Parathyroid adenoma (tissue), 2 donors: Measurements from ENCODE around the gene CTDSPL.

Experiments used
- H2AFZ ChIP-seq: fragments of 300-600 bp; sonication (generic); one replicate; pipeline ENCODE4 v1.7.0; 2017; ENCODE audit warnings: antibody characterized with exemption, mild to moderate bottlenecking
- H3K27ac ChIP-seq: fragments of 300-600 bp; sonication (generic); one replicate; pipeline ENCODE4 v1.7.0; 2017
- H3K27me3 ChIP-seq: fragments of 300-600 bp; sonication (generic); one replicate; pipeline ENCODE4 v1.7.0; 2017; ENCODE audit warnings: low read length; ENCODE audit not compliant: control insufficient read depth, insufficient read depth
- H3K36me3 ChIP-seq: fragments of 300-600 bp; sonication (generic); one replicate; pipeline ENCODE4 v1.7.0; 2017; ENCODE audit warnings: low read length; ENCODE audit not compliant: control insufficient read depth, insufficient read depth
- H3K4me1 ChIP-seq: fragments of 300-600 bp; sonication (generic); one replicate; pipeline ENCODE4 v1.7.0; 2017; ENCODE audit warnings: control low read depth
- H3K4me2 ChIP-seq: fragments of 300-600 bp; sonication (generic); one replicate; pipeline ENCODE4 v1.7.0; 2017; ENCODE audit warnings: low read length
- H3K4me3 ChIP-seq: fragments of 300-600 bp; sonication (generic); one replicate; pipeline ENCODE4 v1.7.0; 2017; ENCODE audit warnings: low read depth, low read length
- H3K79me2 ChIP-seq: fragments of 300-600 bp; sonication (generic); one replicate; pipeline ENCODE4 v1.7.0; 2017; ENCODE audit warnings: control low read depth
- H3K9ac ChIP-seq: fragments of 300-600 bp; sonication (generic); one replicate; pipeline ENCODE4 v1.7.0; 2017; ENCODE audit warnings: mild to moderate bottlenecking
- H3K9me3 ChIP-seq: fragments of 300-600 bp; sonication (generic); one replicate; pipeline ENCODE4 v1.7.0; 2017; ENCODE audit warnings: low read length; ENCODE audit not compliant: control insufficient read depth
- TF ChIP-seq, protein P1 (sequence below): fragments of 300-600 bp; sonication (generic); IDR thresholded peaks from one replicate; pipeline ENCODE4 v1.7.0; 2017; ENCODE audit warnings: antibody characterized with exemption, mild to moderate bottlenecking
- donor health status: primary hyperparathyroidism.

Gene CTDSPL

GRCh38 chr3:37899101-37899707, 37.5 kb downstream of the CTDSPL start:
- Histone ChIP-seq H3K9me3 (no peaks in the 10 kb centered on the region), H3K4me1 (peaks cover 2% of the 10 kb centered on the region), H3K27me3 (no peaks in the 10 kb centered on the region), H2AFZ (no peak overlapping the region), H3K4me2 (no peak overlapping the region), H3K36me3 (no peaks in the 10 kb centered on the region), H3K9ac (no peak overlapping the region), H3K4me3 (no peak overlapping the region), H3K27ac (no peak overlapping the region), H3K79me2 (peaks cover 11% of the 10 kb centered on the region)
- TF ChIP-seq, protein P1, sequence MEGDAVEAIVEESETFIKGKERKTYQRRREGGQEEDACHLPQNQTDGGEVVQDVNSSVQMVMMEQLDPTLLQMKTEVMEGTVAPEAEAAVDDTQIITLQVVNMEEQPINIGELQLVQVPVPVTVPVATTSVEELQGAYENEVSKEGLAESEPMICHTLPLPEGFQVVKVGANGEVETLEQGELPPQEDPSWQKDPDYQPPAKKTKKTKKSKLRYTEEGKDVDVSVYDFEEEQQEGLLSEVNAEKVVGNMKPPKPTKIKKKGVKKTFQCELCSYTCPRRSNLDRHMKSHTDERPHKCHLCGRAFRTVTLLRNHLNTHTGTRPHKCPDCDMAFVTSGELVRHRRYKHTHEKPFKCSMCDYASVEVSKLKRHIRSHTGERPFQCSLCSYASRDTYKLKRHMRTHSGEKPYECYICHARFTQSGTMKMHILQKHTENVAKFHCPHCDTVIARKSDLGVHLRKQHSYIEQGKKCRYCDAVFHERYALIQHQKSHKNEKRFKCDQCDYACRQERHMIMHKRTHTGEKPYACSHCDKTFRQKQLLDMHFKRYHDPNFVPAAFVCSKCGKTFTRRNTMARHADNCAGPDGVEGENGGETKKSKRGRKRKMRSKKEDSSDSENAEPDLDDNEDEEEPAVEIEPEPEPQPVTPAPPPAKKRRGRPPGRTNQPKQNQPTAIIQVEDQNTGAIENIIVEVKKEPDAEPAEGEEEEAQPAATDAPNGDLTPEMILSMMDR: no peak

- Histone ChIP-seq H3K9me3 (no peaks in the 10 kb centered on the region), H3K36me3 (no peaks in the 10 kb centered on the region), H3K79me2 (peaks cover 15% of the 10 kb centered on the region), H3K4me3 (no peak overlapping the region), H3K9ac (no peak overlapping the region), H3K4me2 (no peak overlapping the region), H2AFZ (no peak overlapping the region), H3K27ac (no peak overlapping the region), H3K27me3 (no peaks in the 10 kb centered on the region), H3K4me1 (peaks cover 8% of the 10 kb centered on the region)
- TF ChIP-seq, protein P1: no peak
Measured at GRCh38 chr3:37899711-37900306, 38.1 kb downstream of the CTDSPL start.

- H3K4me2 ChIP-seq: no peak overlapping the region
- H3K4me3 ChIP-seq: no peak overlapping the region
- peaks cover 27% of the 10 kb centered on the region for H3K79me2 ChIP-seq
- H3K9ac ChIP-seq: no peak overlapping the region
- H3K27me3 ChIP-seq: no peaks in the 10 kb centered on the region
- H3K9me3 ChIP-seq: no peaks in the 10 kb centered on the region
- TF ChIP-seq, protein P1: no peak
- no peak overlapping the region for H3K27ac ChIP-seq
- no peaks in the 10 kb centered on the region for H3K36me3 ChIP-seq
- peaks cover 22% of the 10 kb centered on the region for H3K4me1 ChIP-seq
- no peak overlapping the region for H2AFZ ChIP-seq
Measured at GRCh38 chr3:37901721-37902120, 40.0 kb downstream of the CTDSPL start.

- no peaks in the 10 kb centered on the region for H3K36me3 ChIP-seq
- no peaks in the 10 kb centered on the region for H3K27me3 ChIP-seq
- TF ChIP-seq, protein P1: no peak
- peaks cover 32% of the 10 kb centered on the region for H3K79me2 ChIP-seq
- no peak overlapping the region for H2AFZ ChIP-seq
- no peak overlapping the region for H3K4me3 ChIP-seq
- no peak overlapping the region for H3K27ac ChIP-seq
- peaks cover 24% of the 10 kb centered on the region for H3K4me1 ChIP-seq
- no peaks in the 10 kb centered on the region for H3K9me3 ChIP-seq
- H3K9ac ChIP-seq: no peak overlapping the region
- H3K4me2 ChIP-seq: no peak overlapping the region
Measured at GRCh38 chr3:37902674-37903073, 41.0 kb downstream of the CTDSPL start.

DNA sequence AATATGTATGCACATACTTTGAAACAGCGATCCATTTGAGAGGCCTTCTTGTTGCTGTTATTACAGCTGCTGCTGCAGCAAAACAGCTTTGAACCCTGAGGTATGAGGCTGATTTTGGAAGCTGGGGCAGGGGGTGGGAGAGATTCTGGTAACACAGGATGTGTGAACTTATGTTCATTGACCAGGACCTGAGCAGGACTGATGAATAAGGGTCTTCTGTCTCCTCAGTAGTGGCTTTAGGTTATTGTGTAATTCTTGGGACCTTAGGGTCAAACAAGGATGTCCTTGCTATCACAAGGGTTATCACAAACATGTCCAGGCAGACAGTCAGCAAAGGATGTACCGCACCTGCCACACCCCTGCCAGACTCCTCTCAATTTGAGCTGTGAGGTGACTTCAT, 41.6 kb downstream of the CTDSPL start:
- no peak overlapping the region for H3K27ac ChIP-seq
- peaks cover 24% of the 10 kb centered on the region for H3K4me1 ChIP-seq
- no peak overlapping the region for H2AFZ ChIP-seq
- no peaks in the 10 kb centered on the region for H3K36me3 ChIP-seq
- no peak overlapping the region for H3K9ac ChIP-seq
- H3K27me3 ChIP-seq: no peaks in the 10 kb centered on the region
- no peak overlapping the region for H3K4me3 ChIP-seq
- TF ChIP-seq, protein P1: no peak
- H3K4me2 ChIP-seq: no peak overlapping the region
- no peaks in the 10 kb centered on the region for H3K9me3 ChIP-seq
- H3K79me2 ChIP-seq: peaks cover 29% of the 10 kb centered on the region
